Measurements from ENCODE around the gene NKG7.
A peak's percentile ranks its signal among the peaks of the same experiment; 100 is the strongest.
"Not testable (repeated sequence)": the region's sequence is repeated elsewhere in the genome, so short reads cannot be mapped to it uniquely, and the experiment has no call there.

NKG7 gene

GRCh38 chr19:51372649-51373504, at the start of gene NKG7:
NKG7 (minus strand) TSS chr19:51372654; CDS start chr19:51372535, 119 bp downstream.
- no peak for DNase-seq (ENCODE audit: low read depth)
- in situ Hi-C loops (cut with HindIII; ENCODE audit: low sequenced_read_pairs) = no loop called here
- no peak for TF ChIP-seq CTCF (IDR thresholded peaks at IDR 0.05; ENCODE audit: low read depth, low read length, missing control alignments)
- no peak within 1 kb of the TSS for H3K4me3 ChIP-seq (ENCODE audit: low read depth, low read length)

DNA sequence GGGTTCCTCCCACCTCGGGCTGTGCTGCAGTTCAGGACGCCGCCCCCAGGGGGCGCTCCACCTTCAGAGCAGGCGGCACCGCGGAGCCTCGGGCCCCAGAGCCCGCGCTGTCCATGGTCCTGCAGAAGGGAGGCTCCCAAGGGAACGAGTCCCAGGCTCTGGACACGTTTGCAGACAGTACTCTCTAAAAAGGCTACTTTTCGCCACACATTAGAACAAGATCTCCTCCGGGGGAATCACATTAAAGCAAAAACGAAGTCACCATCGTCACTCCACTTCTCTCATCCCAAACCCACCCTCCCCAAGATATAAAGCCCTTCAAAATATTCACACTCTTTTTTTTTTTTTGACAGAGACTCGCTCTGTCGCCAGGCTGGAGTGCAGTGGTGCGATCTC, 49.6 kb upstream of the NKG7 start:
- no peak overlapping the region for H3K4me3 ChIP-seq (ENCODE audit: low read depth, low read length)
- in situ Hi-C loops (cut with HindIII; ENCODE audit: low sequenced_read_pairs) = no loop called here
- peak; percentile 6 for DNase-seq (ENCODE audit: low read depth)
- TF ChIP-seq CTCF (IDR thresholded peaks at IDR 0.05; ENCODE audit: low read depth, low read length, missing control alignments) = peak; percentile 90

DNA sequence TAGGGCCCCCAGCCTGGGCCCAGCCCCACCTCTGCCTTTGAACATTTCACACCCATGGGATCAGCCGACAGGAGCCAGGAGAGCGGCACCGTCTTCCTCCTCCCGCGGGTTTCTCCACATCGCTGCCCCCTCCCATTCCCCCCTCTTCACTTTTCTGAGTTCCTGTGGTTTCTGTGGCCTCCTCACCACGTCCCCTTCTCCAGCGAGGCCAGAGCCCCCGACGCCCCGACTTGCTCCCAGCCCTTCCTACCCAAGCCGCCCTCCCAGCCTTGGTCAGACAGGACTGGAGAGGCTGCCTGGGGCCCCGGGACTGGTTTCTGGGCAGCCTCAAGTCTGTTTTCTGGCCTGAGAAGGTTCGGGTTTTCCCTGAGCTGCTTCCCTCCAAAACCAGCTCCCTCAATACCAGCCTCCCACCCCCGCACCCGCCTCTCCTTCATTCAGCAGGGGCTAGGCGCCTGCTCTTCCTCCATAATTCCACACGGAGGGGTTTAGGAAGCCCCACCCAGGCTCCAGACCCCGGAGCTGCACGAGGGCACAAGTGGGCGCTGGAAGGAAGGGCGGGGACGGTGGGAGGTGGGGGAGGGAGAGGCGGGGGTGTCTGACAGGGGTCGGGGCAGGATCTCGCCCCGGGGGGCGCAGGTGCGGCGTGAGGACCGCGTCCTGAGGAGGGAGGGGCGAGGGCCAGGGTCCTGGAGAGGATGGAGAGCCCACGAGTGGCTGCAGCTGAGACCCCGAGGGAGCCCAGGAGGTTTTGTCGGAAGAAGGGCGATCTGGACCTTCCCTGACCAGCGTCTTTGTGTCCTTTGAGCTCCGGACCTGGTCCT, 49.0 kb upstream of the NKG7 start:
- in situ Hi-C loops (cut with HindIII; ENCODE audit: low sequenced_read_pairs) = no loop called here
- DNase-seq (ENCODE audit: low read depth) = no peak
- TF ChIP-seq CTCF (IDR thresholded peaks at IDR 0.05; ENCODE audit: low read depth, low read length, missing control alignments) = no peak
- no peak overlapping the region for H3K4me3 ChIP-seq (ENCODE audit: low read depth, low read length)

GRCh38 chr19:51420511-51420910, 48.1 kb upstream of the NKG7 start:
- DNase-seq (ENCODE audit: low read depth); in situ Hi-C loops (cut with HindIII; ENCODE audit: low sequenced_read_pairs); H3K4me3 ChIP-seq (ENCODE audit: low read depth, low read length): not testable (repeated sequence)

DNA sequence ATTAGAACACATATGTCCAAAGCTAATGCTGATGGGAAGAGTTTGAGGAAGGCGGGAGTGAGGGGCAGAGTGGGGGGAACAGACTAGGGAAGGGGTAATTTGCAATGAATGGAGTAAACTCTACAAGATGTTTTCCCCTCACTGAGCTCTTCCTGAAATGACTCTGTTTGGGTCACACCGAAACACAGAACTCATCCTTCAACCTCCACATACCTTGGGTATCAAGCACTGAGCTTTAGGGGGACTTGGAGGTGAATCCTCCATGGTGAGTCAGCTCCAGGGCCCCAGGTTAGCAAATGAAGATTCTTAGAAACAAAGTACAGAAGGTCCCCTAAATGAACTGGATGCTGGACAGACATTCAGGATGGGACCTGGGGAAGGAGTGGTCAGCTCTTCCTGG, 46.3 kb upstream of the NKG7 start:
- in situ Hi-C loops (cut with HindIII; ENCODE audit: low sequenced_read_pairs) = no loop called here
- TF ChIP-seq CTCF (IDR thresholded peaks at IDR 0.05; ENCODE audit: low read depth, low read length, missing control alignments) = no peak
- no peak overlapping the region for H3K4me3 ChIP-seq (ENCODE audit: low read depth, low read length)
- no peak for DNase-seq (ENCODE audit: low read depth)

- in situ Hi-C loops (cut with HindIII; ENCODE audit: low sequenced_read_pairs) = no loop called here
- DNase-seq (ENCODE audit: low read depth) = no peak
- no peak for TF ChIP-seq CTCF (IDR thresholded peaks at IDR 0.05; ENCODE audit: low read depth, low read length, missing control alignments)
- H3K4me3 ChIP-seq (ENCODE audit: low read depth, low read length) = no peak overlapping the region
Observed at GRCh38 chr19:51417810-51418157, 45.3 kb upstream of the NKG7 start.

Data from astrocyte of the cerebellum (primary cell).